Stomach (tissue), 4 donors: ENCODE data around the gene VDR.

Experiments
- EP300 ChIP-seq: sonication (generic); formaldehyde crosslinking; IDR thresholded peaks from one replicate; pipeline ENCODE4 v1.6.1; 2017; ENCODE audit warnings: antibody characterized with exemption
- TF ChIP-seq, protein P1 (sequence below), 7 experiments: fragments of 450-650 bp in 4 of 7; fragments of 200-600 bp in 3 of 7; sonication (generic) in 3 of 7; IDR thresholded peaks; one replicate each; pipeline ENCODE4 v1.5.1; 2016 to 2019; ENCODE audit warnings: antibody characterized with exemption in 7 of 7, control low read depth in 2 of 7, mild to moderate bottlenecking in 1 of 7

GRCh38 chr12:47813511-47814196 lies 91.1 kb downstream of the VDR start:
- no peak for TF ChIP-seq EP300
- TF ChIP-seq, protein P1, sequence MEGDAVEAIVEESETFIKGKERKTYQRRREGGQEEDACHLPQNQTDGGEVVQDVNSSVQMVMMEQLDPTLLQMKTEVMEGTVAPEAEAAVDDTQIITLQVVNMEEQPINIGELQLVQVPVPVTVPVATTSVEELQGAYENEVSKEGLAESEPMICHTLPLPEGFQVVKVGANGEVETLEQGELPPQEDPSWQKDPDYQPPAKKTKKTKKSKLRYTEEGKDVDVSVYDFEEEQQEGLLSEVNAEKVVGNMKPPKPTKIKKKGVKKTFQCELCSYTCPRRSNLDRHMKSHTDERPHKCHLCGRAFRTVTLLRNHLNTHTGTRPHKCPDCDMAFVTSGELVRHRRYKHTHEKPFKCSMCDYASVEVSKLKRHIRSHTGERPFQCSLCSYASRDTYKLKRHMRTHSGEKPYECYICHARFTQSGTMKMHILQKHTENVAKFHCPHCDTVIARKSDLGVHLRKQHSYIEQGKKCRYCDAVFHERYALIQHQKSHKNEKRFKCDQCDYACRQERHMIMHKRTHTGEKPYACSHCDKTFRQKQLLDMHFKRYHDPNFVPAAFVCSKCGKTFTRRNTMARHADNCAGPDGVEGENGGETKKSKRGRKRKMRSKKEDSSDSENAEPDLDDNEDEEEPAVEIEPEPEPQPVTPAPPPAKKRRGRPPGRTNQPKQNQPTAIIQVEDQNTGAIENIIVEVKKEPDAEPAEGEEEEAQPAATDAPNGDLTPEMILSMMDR (IDR thresholded peaks at IDR 0.05) = no peak
